Activated CD8-positive, alpha-beta memory T cell treated with anti-CD3 and anti-CD28 coated beads for 24 hours (primary cell): ENCODE measurements around the gene SCUBE1.
"Not testable (repeated sequence)": the region's sequence is repeated elsewhere in the genome, so short reads cannot be mapped to it uniquely, and the experiment has no call there.

Experiments used
- DNase-seq: peaks from one replicate; pipeline ENCODE4 v3.0.0-alpha.2; 2020

SCUBE1 gene

GRCh38 chr22:43355688-43356087 lies 12.5 kb upstream of the SCUBE1 start:
- not testable (repeated sequence) for DNase-seq

GRCh38 chr22:43351966-43352345 lies 8.8 kb upstream of the SCUBE1 start:
- DNase-seq = no peak

DNA sequence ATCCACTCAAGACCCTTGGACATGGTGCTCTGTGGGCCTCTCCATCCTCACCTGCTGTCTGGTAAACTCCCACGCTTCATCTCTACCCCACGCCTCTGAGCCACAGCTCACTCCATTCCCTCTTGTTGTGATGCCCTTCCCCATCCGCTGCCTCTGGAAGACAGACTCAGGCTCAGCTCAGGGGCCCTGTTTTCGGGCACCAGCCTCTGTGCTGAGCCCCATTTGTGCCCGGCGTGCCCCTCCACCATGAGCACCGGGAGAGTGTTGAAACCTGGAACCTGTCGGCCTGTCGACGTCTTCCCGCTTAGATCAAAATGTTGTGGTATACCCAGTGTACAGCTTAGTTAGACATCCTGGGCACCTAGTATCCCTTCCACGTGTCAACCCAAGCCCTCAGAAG lies 6.5 kb upstream of the SCUBE1 start:
- DNase-seq = no peak

DNA sequence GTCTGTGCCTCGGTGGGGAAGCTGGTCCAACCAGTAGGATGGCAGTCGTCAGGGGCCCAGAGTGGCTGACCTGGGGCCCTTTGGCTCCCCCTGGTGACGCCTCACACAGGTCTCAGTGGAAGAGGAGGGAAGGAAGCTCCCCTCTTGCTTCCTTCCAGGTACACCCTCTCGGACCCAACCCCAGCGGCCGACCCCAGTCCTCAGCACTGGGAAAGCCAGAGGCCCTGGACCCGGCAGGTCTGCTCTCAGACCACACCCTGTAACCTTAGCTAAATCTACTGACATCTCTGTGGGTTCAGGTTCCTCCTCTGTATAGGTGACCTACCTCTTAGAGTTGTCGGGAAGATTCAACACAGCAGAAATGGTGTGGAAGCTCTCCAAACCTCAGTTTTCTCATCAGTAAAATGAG lies 3.4 kb upstream of the SCUBE1 start:
- DNase-seq = peak; percentile 87

- DNase-seq = no peak
Observed at GRCh38 chr22:43345761-43346301, 2.7 kb upstream of the SCUBE1 start.

- no peak for DNase-seq
Observed at GRCh38 chr22:43345356-43345755, 2.2 kb upstream of the SCUBE1 start.

DNA sequence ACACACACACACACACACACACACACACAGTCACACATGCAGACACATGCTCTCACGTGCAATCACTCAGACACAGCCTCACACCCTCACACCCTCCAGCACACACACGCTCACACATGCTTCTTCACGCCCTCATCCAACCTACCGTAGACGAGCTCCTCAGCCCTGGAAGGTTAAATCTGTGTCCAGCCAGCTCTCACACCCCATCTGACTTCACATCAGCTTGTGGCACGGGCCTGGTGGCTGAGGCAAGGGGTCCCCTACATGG lies 1.3 kb upstream of the SCUBE1 start:
- no peak for DNase-seq

- DNase-seq = no peak
Observed at GRCh38 chr22:43343670-43344519, 723 bp upstream of the SCUBE1 start.

GRCh38 chr22:43342347-43343261 lies 568 bp downstream of the SCUBE1 start:
- DNase-seq = no peak

DNA sequence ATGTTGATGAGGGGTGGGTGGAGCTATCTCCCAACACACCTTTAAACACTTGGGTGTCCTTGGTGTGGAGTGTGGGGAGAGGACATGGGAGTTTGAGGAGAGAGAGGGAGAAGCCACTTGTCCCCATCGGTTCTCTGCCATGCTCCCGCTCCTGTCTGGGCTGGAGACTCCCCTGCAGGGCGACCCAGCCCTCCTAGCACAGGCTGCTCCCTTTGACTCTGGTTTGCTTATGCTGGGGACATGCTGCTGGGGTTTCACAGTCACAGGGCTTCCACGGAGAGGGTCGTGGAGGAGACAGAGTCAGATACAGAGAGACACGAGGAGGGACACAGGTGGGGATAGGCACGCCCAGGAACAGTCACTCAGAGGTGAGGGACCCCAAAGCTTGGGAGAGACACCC lies 1.6 kb downstream of the SCUBE1 start:
- no peak for DNase-seq

GRCh38 chr22:43338766-43339345 lies 4.3 kb downstream of the SCUBE1 start:
- no peak for DNase-seq

GRCh38 chr22:43337946-43338345 lies 5.2 kb downstream of the SCUBE1 start:
- DNase-seq = no peak

DNA sequence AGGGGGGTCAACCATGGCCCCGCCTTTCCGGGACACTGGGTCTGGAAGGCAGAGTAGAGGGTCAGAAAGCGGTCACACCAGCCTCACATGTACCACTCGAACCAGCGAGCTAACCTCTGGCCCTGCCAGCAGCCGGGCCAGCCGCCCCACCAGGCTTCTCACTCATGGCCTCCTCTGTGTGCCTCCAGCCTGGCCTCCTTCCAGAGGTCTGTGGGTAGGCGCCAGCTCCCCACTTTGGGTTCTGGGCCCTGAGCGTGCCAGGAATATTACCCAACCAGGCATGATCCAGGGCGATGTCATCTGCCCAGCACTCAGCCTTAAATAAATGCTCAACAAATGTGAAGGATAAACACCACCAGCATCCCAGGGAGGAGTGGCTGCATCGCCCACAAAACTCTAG lies 5.8 kb downstream of the SCUBE1 start:
- no peak for DNase-seq

- DNase-seq = no peak
Observed at GRCh38 chr22:43334378-43334777, 8.8 kb downstream of the SCUBE1 start.

DNA sequence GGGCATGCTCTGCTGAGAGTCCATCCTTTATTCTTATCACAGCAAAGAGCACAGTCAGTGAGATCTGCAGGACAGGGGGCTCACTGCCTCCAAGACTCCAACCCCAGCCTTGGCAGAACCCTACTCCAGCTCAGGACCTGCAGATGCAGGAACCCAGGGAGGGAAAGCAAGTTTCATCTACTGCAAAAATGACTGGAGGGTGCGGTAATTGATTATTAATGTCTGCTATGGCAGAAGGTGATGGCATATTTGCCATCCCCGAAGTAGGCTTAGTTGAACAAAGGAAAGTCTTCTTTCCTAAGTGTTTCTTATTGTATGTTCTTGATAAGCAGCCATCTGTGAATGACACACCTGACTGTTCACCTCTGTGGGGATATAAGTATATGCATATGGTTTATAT lies 9.2 kb downstream of the SCUBE1 start:
- DNase-seq = no peak

- DNase-seq = no peak
Observed at GRCh38 chr22:43333156-43333555, 10.0 kb downstream of the SCUBE1 start.

DNA sequence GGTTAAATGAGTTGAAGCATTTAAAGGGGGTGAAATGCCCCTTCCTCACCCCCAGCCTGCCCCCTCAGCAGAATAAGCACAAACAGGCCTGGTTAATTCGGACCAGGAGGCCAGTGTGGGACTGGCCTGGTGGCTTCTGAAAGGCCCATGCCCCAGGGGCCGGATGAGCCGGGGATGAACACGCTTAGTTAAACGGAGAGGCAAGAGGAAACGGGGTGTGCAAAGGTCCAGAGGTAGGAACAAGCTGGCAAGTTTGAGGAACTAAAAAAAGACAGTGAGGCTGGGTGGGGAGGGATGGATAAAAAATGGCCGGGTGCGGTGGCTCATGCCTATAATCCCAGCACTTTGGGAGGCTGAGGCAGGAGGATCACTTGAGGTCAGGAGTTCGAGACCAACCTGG lies 11.5 kb downstream of the SCUBE1 start:
- no peak for DNase-seq

- DNase-seq = no peak
Observed at GRCh38 chr22:43331069-43331451, 12.1 kb downstream of the SCUBE1 start.

GRCh38 chr22:43330178-43331068 lies 12.7 kb downstream of the SCUBE1 start:
- DNase-seq = no peak

DNA sequence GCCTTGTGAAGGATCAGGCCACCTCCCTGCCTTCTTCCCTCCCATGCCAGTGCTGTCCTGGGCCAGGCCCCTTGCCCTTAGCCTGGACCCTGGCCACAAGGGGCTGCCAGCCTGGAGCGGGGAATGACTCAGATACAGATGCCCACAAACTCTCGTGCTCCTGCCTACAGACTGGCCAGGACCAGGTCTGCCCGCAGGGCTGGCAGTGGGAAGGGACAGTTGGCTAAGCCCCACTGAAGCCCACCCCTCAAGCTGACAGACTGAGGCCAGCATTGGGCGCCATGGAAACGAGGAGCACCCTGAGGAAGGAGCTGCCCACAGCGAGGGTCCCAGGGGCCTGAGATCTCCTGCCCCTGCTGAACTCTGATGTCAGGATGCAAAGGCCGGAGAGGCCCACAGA lies 14.1 kb downstream of the SCUBE1 start:
- DNase-seq = no peak

DNA sequence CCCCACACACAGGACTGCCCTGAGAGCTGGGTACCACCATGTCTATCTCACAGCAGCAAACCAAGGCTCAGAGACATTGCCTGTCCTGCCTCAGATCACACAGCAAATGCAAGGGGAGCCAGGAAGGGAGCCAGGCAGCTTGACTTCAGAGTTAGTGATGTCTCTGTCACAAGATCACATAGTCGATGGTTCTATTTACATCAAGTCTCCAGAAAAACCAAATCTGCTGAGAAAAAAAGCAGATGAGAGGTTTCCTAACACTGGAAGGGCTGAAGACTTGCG lies 16.1 kb downstream of the SCUBE1 start:
- no peak for DNase-seq

GRCh38 chr22:43326331-43327156 lies 16.6 kb downstream of the SCUBE1 start:
- DNase-seq = no peak
